ENCODE data around the gene HADHA.

DNA sequence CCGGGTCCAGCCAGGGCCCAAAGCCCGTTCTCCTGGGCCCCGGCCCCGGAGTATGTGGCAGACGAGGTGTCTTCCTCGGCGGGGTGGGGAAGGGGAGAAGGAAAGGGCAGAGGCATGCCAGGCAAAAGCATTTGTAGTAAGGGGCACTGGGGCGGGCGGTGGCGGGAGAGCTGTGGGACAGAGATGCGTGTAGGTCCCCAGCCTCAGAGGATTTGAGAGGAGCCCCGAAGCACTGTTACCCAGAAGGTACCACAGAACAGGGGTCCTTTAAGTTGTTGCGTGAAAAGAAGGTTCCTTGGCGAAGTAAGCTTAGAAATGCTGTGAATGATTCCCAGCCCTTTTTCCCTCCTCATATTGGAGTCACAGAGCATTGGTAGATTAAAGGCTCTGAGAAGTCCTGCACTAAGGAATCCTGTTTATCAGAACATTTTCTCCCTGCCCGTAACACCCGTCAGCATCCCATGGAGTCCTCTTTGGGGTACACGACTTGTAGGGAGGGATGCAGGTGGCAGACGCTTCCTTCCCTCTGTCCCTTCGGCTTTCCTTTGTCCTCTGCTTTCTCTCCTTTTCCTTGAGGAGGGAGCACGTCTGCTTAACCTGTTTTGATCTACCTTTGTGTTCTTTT is 59.0 kb downstream of the HADHA start:
- TF ChIP-seq, protein P1, sequence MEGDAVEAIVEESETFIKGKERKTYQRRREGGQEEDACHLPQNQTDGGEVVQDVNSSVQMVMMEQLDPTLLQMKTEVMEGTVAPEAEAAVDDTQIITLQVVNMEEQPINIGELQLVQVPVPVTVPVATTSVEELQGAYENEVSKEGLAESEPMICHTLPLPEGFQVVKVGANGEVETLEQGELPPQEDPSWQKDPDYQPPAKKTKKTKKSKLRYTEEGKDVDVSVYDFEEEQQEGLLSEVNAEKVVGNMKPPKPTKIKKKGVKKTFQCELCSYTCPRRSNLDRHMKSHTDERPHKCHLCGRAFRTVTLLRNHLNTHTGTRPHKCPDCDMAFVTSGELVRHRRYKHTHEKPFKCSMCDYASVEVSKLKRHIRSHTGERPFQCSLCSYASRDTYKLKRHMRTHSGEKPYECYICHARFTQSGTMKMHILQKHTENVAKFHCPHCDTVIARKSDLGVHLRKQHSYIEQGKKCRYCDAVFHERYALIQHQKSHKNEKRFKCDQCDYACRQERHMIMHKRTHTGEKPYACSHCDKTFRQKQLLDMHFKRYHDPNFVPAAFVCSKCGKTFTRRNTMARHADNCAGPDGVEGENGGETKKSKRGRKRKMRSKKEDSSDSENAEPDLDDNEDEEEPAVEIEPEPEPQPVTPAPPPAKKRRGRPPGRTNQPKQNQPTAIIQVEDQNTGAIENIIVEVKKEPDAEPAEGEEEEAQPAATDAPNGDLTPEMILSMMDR (conservative IDR thresholded peaks at IDR 0.05; ENCODE audit: low read depth, low read length) = no peak
- TF ChIP-seq EZH2phosphoT487 (IDR thresholded peaks at IDR 0.05; ENCODE audit: borderline replicate concordance, low read length) (no peak), EZH2 (IDR thresholded peaks at IDR 0.05; ENCODE audit: low read length, unreplicated experiment) (no peak)
